ENCODE results near the gene ME1. TPM values are rescaled to one million over a fixed set of nuclear protein-coding genes. Genes with fewer than 3 reads are reported as not detected.
"Not testable (repeated sequence)": the region's sequence is repeated elsewhere in the genome, so short reads cannot be mapped to it uniquely, and the experiment has no call there.

The ME1 gene
- total RNA-seq, 4 donors from 2014 or later = 18.5 to 22.9 (median 19.8) TPM

GRCh38 chr6:83359638-83360037 lies 71.2 kb downstream of the ME1 start:
- DNase-seq (ENCODE audit: low spot score) (no peak), ATAC-seq (ENCODE audit: low FRiP score) (no peak)
- no peak for TF ChIP-seq CTCF (IDR thresholded peaks at IDR 0.05)

GRCh38 chr6:83354747-83355146 lies 76.1 kb downstream of the ME1 start:
- DNase-seq (ENCODE audit: low spot score) = no peak

DNA sequence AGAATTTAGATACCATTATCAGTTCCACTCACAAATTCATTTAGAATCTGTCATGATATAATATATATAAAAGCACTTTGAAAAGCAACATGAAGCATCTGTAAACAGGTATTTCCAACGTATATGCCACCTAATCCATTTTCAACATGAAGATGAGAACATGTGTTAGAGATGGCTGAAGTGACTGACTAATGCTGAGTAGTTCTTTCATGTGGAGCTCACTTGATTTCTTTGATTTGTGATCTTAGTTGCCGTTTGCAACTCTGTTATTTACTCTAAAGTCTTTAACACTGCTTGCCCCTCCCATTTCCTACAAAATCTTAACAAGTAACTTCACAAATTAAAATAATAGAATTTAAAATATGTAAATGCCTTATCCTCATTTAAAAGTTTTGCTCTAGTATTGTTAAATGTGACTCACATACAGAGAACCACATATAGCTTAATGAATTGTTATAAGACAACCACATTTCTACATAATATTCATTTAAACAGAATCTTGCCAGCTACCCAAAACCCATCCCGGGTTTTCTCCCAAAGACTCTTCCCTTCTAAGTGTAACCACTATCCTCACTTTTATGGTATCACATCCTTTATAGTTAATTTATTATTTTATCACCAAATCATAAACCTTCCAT lies 78.3 kb downstream of the ME1 start:
- ATAC-seq (ENCODE audit: low FRiP score) (no peak), DNase-seq (ENCODE audit: low spot score) (no peak)
- no peak for TF ChIP-seq CTCF (IDR thresholded peaks at IDR 0.05)

More at GRCh38 chr6:83354747-83355146, 76.1 kb downstream of the ME1 start:
- TF ChIP-seq CTCF (IDR thresholded peaks at IDR 0.05) = no peak
- no peak for ATAC-seq (ENCODE audit: low FRiP score)

GRCh38 chr6:83343121-83343520 lies 87.7 kb downstream of the ME1 start:
- DNase-seq (ENCODE audit: low spot score) (no peak), ATAC-seq (ENCODE audit: low FRiP score) (no peak)
- TF ChIP-seq CTCF (IDR thresholded peaks at IDR 0.05) = no peak

DNA sequence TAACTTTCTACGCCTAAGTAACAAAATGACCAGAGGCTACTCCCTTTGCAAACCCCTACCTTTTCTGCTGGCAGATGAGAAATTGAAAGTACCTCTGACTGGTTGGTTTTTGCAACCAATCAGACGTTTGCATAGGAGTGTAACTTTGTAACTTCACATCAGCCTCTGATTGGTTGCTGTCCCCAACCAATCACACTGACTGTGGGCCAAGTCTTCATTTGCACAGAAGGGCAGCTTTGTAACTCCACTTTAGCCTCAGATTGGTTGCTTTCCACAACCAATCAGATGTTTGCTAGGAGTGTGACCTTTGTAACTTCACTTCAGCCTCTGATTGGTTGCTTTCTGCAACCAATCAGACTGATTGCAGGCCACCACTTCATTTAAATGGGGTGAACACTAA lies 89.1 kb downstream of the ME1 start:
- DNase-seq (ENCODE audit: low spot score) = no peak
- no peak for ATAC-seq (ENCODE audit: low FRiP score)
- TF ChIP-seq CTCF (IDR thresholded peaks at IDR 0.05) = no peak

GRCh38 chr6:83333916-83334315 lies 96.9 kb downstream of the ME1 start:
- ATAC-seq (ENCODE audit: low FRiP score) = not testable (repeated sequence)

GRCh38 chr6:83333500-83333899 lies 97.4 kb downstream of the ME1 start:
- no peak for ATAC-seq (ENCODE audit: low FRiP score)
- no peak for TF ChIP-seq CTCF (IDR thresholded peaks at IDR 0.05)
- DNase-seq (ENCODE audit: low spot score) = no peak

More at GRCh38 chr6:83333916-83334315, 96.9 kb downstream of the ME1 start:
- not testable (repeated sequence) for DNase-seq (ENCODE audit: low spot score)

Data from omental fat pad (tissue), 4 donors.